Amniotic epithelial cell (primary cell): ENCODE results near the gene P2RY6.
A peak's percentile ranks its signal among the peaks of the same experiment; 100 is the strongest.
"Not testable (repeated sequence)": the region's sequence is repeated elsewhere in the genome, so short reads cannot be mapped to it uniquely, and the experiment has no call there.

ENCODE experiments used
- DNase-seq: peaks from one replicate; pipeline ENCODE4 v3.0.0-alpha.2; 2010; ENCODE audit warnings: low read depth

Gene P2RY6

DNA sequence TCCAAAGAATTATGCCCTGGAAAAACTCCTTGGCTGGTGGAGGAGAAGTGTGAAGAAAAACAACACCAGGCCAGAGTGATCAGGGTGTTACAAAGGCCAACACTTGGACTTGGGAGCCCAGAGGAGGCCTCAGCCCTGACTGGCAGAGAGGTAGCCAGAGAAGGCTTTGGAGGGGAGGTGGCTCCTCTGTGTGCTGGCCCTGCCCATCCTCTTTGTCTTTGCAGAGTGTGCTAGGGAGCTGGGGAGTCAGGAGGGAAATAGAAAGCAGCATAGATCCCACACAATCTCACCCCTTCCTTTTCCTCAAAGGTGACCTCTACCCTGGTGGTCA is 12.0 kb upstream of the P2RY6 start:
- no peak for DNase-seq

DNA sequence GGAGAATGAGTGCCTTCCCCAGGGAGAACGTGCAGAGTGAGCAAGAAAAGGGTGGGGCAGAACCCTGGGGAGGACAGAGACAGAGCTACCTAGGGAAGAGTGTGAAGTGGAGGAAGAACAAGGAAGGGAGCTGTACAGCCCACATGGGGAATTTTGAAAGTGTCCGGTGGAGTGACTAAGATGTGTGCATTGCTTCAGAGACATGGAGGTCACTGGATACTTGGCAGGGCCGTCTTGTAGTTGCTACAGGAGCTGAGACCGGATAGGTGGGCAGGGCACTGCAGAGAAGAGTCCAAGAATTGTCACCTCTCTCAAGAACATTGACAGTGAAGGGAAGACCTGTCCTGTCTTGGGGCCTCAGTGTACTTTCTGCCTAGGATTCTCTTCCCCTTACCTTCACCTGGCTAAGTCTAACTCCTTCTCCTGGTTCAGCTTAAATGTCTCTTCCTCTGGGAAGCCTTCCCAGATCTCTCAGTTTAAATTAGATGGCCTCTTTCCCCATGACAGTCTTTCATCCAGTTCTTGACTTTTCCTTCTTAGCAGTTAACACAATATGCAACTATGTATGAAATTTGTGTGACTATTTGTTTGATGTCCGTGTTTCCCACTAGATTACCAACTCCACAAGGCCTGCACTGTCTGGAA is 9.2 kb upstream of the P2RY6 start:
- DNase-seq, result peak; percentile 60

DNA sequence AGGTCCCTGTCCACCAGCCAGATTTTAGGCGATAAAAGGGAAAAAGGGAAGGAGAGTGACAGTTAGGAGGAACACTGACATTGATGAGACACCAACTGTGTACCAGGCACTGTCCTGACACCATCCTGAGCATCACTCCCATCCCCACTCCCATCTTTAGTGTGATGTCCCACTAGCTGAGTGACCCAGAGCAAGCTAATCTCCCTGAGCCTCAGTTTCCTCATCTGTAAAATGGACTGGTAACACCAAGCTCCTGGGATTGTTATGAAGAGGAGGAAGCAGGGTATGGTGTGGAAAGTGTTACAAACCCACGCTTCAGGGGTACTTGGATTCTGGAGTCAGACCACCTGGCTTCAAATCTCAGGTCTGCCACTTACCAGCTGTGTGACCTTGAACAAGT is 8.5 kb upstream of the P2RY6 start:
- no peak for DNase-seq

DNA sequence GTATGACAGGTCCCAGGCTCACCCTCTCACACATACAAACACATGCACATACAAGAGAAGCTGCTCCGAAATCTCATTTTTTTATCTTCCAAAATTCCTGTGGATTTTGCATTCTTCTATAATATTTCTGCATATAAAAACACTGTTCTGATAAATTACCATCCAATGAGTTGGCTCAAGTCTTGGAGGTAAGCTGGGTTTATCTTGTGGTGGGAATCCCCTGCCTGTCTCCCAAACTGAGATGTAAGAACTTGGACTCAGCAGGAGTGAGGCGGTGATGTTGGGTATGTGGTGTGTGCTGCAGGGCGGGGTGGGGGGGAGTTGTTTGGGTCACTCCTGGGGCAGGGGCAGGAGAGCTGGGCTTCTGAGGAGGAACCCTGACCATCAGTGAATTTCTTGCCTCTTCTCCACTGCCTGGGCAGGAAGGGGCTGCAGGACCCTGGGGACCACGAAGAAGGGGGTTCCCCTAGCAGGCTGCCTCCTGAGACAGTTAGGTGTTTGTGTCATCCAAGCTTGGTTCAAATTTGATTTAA is 6.8 kb upstream of the P2RY6 start:
- DNase-seq, result peak; percentile 46

DNA sequence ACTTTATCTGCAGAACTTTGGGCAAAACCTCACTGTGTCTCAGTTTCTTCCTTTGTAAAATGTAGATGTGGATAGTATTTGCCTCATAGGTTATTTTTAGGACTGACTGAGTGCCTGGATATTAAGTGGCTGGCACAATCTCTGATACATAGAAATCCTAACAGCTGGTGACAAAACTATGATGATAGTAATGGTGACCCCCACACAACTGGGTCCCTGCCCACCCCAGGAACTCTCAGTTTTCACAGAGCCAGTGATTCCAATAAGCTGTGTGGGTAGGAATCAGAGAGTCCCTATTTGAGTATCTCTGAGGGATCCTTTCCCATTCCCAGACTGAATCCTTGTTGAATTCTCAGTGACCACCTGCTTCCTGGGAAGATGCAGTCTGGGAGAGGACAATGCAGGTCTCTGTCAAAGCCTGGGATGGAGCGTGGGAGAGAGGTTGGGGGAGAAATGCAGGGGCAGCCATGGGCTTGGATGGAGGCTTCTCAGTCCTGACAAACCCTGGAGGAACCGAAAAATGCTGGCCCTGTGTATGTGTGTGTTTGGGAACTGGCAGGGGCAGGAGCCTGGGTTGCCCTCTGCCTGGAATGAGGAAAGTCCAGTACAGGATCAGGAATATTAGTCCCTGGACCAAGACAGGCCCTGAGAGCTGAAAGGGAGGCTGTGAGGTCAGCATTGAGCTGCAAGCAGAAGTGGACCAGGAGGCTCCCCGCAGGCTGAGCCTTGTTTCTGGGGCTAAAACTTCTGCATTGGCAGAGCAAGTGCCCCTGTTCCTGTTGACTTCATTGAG is 6.1 kb upstream of the P2RY6 start:
- no peak for DNase-seq

DNA sequence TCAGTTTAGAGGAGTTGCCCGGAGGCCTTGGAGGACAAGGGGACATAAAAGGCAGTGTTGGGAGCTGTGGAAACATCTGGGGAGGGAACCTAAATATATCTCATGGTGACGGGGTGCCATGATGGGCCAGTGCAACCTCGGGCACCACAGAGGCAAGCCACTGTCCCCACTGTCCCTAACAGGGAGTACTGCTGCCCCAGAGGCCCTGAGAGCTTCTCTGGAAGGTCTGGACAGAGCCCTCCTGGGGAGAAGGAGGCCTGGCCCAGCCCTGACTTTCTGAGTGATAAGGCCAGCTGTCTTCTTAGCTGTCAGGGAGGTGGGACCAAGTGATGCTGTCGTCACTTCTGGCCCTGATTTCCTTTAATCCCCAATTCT is 5.5 kb upstream of the P2RY6 start:
- DNase-seq, result no peak

DNA sequence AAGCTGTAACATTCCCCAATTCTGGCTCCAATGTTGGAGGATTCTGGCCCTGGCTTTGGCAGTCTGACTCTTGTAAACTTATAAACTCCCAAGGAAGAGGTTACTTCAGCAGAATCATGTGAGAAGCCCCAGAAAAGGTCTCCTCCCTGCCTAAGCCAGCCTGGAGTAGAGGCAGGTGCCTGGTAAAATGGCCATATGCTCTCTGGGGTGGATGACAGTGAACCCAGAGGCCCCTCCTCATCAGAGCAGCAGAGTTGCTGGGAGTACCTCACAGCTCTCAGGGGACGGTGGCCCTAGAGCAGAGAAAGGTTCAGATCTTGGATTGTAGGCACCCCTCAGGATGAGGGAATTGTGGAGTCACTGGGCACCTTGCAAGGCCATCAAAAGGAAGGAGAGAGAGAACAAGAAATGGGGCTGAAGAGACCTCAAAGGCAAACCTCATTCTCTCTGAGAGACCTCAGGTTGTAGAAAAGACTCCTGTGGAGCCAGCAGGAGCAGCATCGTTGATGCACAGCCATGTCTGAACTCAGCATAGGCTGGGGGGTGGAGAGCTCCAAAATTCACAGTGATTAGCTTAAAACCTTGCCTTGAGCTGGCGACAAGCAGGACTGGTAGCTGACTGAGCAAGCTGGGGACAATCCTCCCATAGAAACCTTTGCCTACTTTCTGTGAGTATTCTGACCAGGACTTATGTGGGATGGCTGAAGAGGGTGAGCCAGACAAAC is 4.9 kb upstream of the P2RY6 start:
- DNase-seq, result no peak

DNA sequence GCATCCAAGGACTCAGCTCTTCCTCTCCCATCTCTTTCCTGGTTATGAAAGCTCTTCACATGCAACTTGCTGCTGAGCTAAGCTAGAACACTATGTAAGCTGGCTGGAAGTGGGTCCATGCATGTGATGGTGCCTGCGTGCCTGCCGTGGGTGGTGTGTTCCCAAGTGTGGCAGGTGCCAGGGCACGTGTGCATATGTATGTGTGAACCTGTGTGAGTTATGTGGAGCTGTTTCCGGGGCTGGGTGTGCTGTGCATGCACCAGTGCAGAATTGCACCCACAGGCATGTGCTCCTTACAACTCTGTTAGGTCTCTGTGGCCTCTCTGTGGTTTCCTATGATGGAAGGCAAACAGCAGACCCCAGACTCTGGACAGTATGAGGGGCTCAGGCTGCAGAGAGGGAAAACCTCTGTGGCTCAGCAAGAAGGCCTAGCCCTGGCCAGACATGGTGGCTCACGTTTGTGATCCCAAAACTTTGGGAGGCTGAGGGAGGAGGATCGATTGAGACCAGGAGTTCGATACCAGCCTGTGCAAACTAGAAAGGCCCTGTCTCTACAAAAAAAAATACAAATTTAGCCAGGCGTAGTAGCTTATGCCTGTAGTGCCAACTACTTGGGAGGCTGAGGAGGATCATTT is 4.1 kb upstream of the P2RY6 start:
- no peak for DNase-seq

DNA sequence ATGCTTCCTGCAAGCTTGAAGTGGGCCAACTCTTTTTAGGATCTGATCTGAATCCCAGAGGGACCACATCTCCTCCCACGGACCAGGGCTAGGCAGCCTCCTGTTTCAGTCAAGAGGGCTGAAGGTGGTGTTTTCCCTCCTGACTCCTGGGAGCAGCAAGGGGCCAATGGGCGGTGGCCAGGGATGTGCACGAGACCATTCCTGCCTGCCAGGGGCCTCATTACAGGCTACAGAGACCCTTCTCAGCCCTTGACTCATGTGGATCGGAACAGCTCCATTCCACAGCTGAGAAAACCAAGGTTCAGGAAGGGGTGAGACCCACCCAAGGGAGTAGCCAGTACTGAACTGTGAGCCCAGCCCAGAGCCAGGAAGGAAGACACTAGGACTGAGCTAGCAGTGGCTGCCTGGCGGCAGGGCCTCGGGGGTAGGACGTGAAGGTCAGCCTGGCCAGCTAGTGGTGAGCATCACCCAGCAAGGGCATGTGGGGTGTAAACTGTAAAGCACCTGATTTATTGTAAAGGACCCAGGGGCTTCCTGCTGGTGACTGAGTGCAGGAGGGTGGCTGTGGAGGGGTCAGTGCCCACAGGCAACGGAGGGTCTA is 3.4 kb upstream of the P2RY6 start:
- DNase-seq, result no peak

DNA sequence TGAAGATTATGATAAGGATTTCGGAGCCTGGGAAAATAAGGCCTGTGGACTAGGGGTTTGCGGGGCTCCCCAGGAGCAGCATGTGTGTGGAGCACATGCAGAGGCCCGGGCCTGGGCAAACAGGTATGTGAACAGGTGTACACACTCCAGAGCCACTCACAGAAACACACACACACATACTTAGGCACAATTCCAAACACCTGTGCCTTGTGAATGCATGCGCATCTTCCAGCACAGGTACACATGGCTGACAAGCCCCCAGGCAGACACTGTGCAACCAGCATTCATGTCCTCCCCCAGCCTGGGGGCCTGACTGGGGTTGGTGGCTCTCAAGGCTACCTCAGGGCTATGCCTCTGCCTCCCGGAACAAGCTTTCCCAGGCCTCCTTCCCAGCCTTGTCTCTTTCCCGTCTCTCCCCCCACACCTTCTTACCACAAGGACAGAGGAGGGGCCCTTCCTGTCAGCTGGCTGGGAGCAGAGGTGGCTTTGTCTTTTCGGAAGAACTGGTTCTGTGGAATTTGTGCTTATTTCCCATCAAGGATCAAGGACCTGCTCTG is 2.6 kb upstream of the P2RY6 start:
- DNase-seq, result no peak

DNA sequence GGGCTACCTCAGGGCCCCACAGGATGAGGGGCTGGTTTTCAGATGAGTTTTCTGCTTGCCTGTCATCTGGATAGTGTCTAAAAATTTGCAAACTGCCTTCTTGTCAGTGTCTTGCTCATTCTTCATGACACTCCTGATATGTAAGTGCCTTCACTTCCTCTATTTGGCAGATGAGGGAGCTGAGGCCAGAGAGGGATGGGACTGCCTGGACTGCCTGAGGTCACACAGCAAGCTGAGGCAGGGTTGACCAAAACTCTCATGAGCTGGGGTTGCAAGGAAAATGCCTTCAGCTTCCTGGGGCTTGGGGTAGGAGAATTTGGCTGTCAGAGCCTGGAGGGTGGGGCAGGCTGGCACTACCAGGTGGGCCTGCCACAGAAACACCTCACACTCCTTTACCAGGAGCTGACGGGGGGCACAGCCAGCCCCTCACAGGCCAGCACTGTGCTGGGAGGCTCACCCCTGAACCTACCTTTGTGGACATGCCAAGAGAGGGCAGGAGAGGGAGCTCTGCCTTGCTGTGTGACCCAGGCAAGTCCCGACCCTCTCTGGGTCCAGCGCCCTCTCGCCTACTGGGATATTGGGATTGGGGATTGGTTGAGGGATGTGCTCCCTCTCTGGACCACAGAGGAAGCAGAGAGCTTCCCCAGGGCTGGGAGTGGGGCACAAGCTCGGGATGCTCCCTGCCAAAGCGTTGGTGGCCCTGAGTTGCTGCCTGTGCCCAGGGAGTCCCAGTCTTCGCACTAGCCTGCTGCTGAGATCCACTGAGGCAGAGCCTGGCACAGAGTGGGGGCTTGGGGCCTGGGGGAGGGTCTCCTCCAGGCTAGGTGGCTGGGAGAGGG is 1.9 kb upstream of the P2RY6 start:
- DNase-seq, result peak; percentile 45

DNA sequence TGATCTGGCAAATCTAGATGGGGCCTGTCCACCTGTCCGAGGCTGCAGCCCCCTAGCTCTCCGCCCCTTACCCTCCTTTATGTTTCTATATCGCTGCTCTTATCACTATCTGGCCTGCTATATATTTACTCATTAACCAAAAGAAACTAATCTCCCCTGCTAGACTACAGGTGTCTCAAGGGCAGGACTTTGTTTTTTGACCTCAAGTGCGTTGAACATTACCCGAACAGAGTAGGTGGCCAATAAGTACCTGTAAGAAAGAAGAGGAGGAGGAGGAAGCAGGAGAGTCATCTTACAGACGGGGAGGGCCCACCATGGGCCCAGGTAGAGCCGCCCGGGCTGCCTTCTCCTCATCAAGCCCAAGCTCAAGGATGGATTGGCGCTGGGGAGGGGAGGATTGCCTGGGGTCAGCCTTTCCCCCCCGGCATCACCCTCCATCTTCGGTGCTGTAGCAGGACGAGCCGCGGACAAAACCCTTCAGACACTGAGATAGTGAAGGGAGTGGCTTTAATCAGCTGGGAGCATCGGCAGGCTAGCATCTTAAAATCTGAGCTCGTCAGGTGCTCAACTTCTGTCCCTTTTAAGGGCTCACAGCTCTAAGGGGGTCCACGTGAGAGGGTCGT is 1.2 kb upstream of the P2RY6 start:
- no peak for DNase-seq

DNA sequence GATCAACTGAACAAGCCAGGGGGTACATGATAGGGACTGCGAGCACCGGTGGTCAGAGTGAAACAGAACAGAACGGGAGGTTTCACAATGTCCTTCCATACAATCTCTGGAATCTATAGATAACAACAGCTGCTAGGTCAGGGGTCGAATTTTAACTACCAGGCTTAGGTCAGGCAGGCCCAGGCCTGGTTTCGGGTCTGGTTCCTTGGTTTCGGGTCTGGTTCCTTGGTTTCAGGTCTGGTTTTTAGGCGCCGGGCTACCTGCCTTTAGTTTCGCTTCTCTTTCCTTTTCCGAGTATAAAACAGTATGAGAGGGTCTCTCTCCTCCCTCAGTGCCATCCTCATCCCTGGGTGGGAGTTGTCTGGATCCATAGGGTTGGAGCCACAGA is 666 bp upstream of the P2RY6 start:
- peak; percentile 29 for DNase-seq

DNA sequence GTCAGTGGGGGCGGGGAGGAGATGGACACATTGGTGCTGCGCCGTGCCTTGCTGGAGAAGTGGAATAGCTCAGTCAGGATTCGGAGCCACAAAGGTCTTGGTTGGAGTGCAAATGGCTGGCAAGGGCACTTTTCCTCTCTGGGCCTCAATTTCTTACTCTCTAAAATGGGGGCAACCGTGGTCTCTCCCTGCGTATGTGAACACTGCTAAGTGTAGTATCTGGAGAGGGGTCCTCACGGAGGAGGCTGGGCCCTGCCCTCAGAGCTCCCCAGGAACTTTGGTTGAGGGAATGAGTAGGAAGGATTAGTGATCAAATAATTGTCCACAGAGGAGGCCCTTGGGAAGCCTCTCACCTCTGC is 521 bp downstream of the P2RY6 start:
- no peak for DNase-seq

DNA sequence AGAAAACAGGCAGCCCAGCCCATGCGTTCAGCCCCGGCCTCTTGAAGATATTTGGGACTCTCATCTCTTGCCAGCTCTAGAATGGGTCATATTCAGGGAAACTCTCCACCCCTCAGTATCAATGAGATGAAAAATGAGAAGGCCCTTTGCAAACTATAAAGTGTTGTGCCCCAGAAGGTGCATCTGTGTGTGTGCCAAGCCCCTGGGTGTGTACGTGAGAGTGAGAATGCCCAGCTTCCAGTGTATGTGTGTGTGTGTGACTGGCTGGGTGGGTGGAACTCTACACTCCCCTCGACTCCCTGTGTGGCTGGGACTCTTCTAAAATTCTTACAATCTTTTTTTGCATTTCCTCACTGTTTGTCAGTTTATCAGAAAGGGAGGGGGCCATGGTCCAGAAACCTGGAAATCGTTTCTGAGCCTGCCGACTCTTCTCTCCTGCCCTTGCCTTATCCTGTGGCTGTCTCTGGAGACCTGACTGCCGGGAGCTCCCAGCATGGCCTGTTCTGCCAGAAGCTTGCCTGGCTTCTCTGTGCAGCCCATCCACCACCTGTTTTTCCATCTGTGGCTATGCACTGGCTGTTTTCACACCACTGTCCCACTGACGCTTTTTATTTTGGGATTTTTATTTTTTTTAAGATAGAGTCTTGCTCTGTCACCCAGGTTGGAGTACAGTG is 1.2 kb downstream of the P2RY6 start:
- no peak for DNase-seq

DNA sequence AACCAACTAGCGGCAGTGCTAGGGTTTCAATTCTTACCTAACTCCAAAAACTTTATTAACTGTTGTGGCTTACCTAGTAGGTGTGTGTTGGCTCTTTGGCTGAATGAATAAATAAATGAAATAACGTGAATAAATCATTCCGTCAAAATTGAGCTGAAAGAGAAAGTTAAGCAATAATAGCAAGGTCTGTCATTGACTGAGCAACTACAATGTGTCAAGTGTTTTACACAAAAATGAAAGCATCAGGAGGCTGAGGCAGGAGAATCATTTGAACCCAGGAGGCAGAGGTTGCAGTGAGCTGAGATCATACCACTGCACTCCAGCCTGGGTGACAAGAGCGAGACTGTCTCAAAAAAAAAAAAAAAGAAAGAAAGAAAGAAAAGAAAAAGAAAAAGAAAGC is 2.1 kb downstream of the P2RY6 start:
- DNase-seq, result not testable (repeated sequence)

DNA sequence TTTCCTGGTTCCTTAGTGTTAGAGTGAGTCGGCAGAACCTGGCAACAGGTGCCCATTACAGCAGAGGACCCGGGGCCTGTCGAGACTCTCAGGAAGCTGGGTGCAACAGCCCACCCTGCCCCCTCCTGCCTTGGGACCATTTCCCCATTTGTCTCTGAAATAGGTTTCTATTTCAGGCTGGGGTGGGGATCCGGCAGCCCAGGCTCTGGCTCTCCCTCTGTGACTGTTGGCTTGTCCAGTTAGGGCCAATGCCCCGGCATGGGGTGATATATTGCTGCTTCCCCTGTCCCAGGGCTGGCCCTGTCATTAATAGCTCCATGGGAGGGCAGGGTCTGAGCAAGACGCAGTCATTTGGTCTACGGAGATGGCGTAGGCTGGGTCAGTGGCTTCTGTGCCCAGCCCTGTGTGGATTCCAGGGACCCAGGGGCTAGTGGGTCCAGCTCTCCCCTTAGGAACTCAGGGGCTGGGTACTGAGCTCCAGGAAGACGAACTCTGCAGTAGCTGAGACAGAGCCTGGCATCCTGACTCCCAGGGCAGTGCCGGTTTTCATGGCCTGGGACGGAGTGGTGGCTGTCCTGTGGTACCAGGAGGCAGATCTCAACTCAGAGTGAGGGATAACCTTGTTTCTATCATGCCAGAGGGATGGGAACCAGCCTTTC is 2.7 kb downstream of the P2RY6 start:
- no peak for DNase-seq

DNA sequence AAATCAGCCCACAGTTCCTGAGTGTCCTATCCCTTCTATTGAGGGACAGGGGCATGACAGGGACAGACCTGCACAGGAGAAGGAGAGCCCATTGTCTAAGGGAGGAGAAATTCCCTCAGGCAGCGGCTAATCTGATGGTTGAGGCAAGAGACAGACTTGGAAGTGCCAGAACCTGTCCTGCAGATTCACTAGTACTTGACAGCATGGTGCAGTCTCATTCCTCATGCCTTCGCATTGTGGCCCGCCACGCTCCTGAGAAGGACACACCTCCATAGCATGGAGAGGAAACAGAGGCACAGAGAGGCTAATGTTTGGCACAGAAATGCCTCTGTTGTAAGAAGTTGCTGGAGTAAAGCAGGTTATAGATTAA is 3.2 kb downstream of the P2RY6 start:
- no peak for DNase-seq

DNA sequence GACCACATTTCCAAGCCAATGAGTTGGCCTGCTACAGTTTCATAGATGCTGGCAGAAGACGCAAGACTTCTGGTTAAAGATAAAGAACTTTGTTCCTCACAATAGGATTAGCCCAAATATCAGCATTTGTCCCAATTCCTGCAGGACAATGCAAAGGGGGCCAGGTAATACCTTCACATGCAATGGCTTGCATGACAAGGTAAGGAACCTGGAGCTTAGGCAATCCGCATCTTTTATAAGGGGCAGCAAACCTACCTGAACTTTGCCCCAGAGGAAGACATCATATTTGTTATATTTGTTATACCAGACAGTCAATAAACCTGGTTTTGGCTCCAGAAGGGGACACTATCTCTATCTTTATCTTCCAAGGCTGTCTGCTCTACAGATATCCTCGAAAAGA is 5.3 kb downstream of the P2RY6 start:
- DNase-seq, result no peak

DNA sequence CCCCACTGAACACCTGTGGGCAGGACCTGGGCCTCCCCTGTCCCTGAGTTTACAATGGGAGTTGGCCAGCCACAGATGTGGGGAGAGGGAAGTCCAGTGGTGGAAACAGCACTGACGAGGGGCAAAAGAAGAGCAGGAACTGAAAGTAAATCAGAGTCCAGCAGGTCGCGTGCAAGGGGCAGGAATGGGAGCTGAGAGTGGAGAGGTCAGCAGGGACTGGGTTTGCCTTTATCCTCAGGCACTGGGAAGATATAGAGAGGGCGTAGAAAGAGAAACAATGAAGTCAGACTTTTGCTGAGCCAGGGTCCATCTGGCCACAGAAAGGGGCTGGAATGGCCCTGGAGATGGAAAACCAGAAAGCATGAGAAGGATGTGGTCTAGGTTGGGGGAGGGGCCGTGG is 8.5 kb downstream of the P2RY6 start:
- no peak for DNase-seq
